Activated CD4-positive, alpha-beta T cell treated with anti-CD3 and anti-CD28 coated beads, Interleukin-2, amount 50 U/mL, for 1 hour (primary cell): Measurements from ENCODE around the gene KYAT1.
A peak's percentile ranks its signal among the peaks of the same experiment; 100 is the strongest.

ENCODE experiments used
- DNase-seq: peaks from one replicate; pipeline ENCODE4 v3.0.0-alpha.2; 2020

The KYAT1 gene

GRCh38 chr9:128881884-128882676 lies at the start of gene KYAT1, which contains the start of gene LRRC8A:
Gene KYAT1, minus strand, starts transcription at chr9:128881950. Its CDS starts 36,545 bp downstream, at chr9:128845405.
Gene LRRC8A, plus strand, starts transcription at chr9:128882133. Its CDS starts 25,032 bp downstream, at chr9:128907165.
- DNase-seq = peak; percentile 98

- no peak for DNase-seq
These were observed 47.8 kb upstream of the KYAT1 start for GRCh38 chr9:128929560-128929959.

- DNase-seq = no peak
These were observed 46.9 kb upstream of the KYAT1 start for GRCh38 chr9:128928624-128929023.

GRCh38 chr9:128927731-128928411 lies 46.1 kb upstream of the KYAT1 start:
- DNase-seq = peak; percentile 45

- DNase-seq = no peak
These were observed 41.7 kb upstream of the KYAT1 start for GRCh38 chr9:128923493-128923883.

GRCh38 chr9:128921881-128922763 lies 40.4 kb upstream of the KYAT1 start:
- no peak for DNase-seq

- no peak for DNase-seq
These were observed 38.8 kb upstream of the KYAT1 start, which contains the start of gene PHYHD1 for GRCh38 chr9:128920381-128921058. Gene PHYHD1, plus strand, starts transcription at chr9:128920982. Its CDS starts 1,342 bp downstream, at chr9:128922324.

- DNase-seq = no peak
These were observed 37.8 kb upstream of the KYAT1 start for GRCh38 chr9:128919402-128920089.

- no peak for DNase-seq
These were observed 37.2 kb upstream of the KYAT1 start for GRCh38 chr9:128918921-128919320.

- DNase-seq = no peak
These were observed 35.5 kb upstream of the KYAT1 start for GRCh38 chr9:128917151-128917849.

- no peak for DNase-seq
These were observed 35.0 kb upstream of the KYAT1 start for GRCh38 chr9:128916745-128917144.

- DNase-seq = no peak
These were observed 34.5 kb upstream of the KYAT1 start for GRCh38 chr9:128916204-128916603.

- DNase-seq = no peak
These were observed 32.4 kb upstream of the KYAT1 start for GRCh38 chr9:128913995-128914772.

- no peak for DNase-seq
These were observed 31.5 kb upstream of the KYAT1 start for GRCh38 chr9:128913048-128913900.

- DNase-seq = no peak
These were observed 30.6 kb upstream of the KYAT1 start for GRCh38 chr9:128912270-128912853.

GRCh38 chr9:128911529-128912035 lies 29.8 kb upstream of the KYAT1 start:
- no peak for DNase-seq

GRCh38 chr9:128910906-128911305 lies 29.2 kb upstream of the KYAT1 start:
- DNase-seq = no peak

- no peak for DNase-seq
These were observed 28.1 kb upstream of the KYAT1 start for GRCh38 chr9:128909859-128910258.

GRCh38 chr9:128908372-128908771 lies 26.6 kb upstream of the KYAT1 start:
- DNase-seq = no peak
